Measurements from ENCODE around the gene ERCC6. TPM values are rescaled to one million over a fixed set of nuclear protein-coding genes. Genes with fewer than 3 reads are reported as not detected.

The ERCC6 gene
- total RNA-seq, 1 experiment from 2014 or later: 10.3 TPM

GRCh38 chr10:49516216-49516970 lies 22.5 kb downstream of the ERCC6 start:
- no peak for DNase-seq (ENCODE audit: extremely low read depth, low read depth)

GRCh38 chr10:49512121-49512809 lies 26.7 kb downstream of the ERCC6 start:
- peak; percentile 25 for DNase-seq (ENCODE audit: extremely low read depth, low read depth)

GRCh38 chr10:49509771-49510303 lies 29.1 kb downstream of the ERCC6 start:
- no peak for DNase-seq (ENCODE audit: extremely low read depth, low read depth)

GRCh38 chr10:49508654-49509053 lies 30.3 kb downstream of the ERCC6 start:
- no peak for DNase-seq (ENCODE audit: extremely low read depth, low read depth)

- DNase-seq (ENCODE audit: extremely low read depth, low read depth): no peak
Measured at GRCh38 chr10:49508249-49508648, 30.7 kb downstream of the ERCC6 start.

- DNase-seq (ENCODE audit: extremely low read depth, low read depth): no peak
Measured at GRCh38 chr10:49505589-49505988, 33.3 kb downstream of the ERCC6 start.

GRCh38 chr10:49505076-49505475 lies 33.8 kb downstream of the ERCC6 start:
- DNase-seq (ENCODE audit: extremely low read depth, low read depth): no peak

GRCh38 chr10:49504528-49504927 lies 34.4 kb downstream of the ERCC6 start:
- no peak for DNase-seq (ENCODE audit: extremely low read depth, low read depth)

- DNase-seq (ENCODE audit: extremely low read depth, low read depth): no peak
Measured at GRCh38 chr10:49502358-49502757, 36.6 kb downstream of the ERCC6 start.

- no peak for DNase-seq (ENCODE audit: extremely low read depth, low read depth)
Measured at GRCh38 chr10:49500412-49500811, 38.5 kb downstream of the ERCC6 start.

GRCh38 chr10:49499305-49499851 lies 39.5 kb downstream of the ERCC6 start:
- no peak for DNase-seq (ENCODE audit: extremely low read depth, low read depth)

GRCh38 chr10:49498425-49498824 lies 40.5 kb downstream of the ERCC6 start:
- DNase-seq (ENCODE audit: extremely low read depth, low read depth): no peak

GRCh38 chr10:49497358-49497757 lies 41.6 kb downstream of the ERCC6 start:
- DNase-seq (ENCODE audit: extremely low read depth, low read depth): no peak

GRCh38 chr10:49488056-49488717 lies 50.7 kb downstream of the ERCC6 start:
- DNase-seq (ENCODE audit: extremely low read depth, low read depth): no peak

GRCh38 chr10:49486738-49487137 lies 52.2 kb downstream of the ERCC6 start:
- no peak for DNase-seq (ENCODE audit: extremely low read depth, low read depth)

- DNase-seq (ENCODE audit: extremely low read depth, low read depth): no peak
Measured at GRCh38 chr10:49486009-49486408, 52.9 kb downstream of the ERCC6 start.

- no peak for DNase-seq (ENCODE audit: extremely low read depth, low read depth)
Measured at GRCh38 chr10:49484486-49485235, 54.3 kb downstream of the ERCC6 start.

- no peak for DNase-seq (ENCODE audit: extremely low read depth, low read depth)
Measured at GRCh38 chr10:49478819-49479218, 60.1 kb downstream of the ERCC6 start.

- DNase-seq (ENCODE audit: extremely low read depth, low read depth): no peak
Measured at GRCh38 chr10:49474901-49475300, 64.0 kb downstream of the ERCC6 start.

- DNase-seq (ENCODE audit: extremely low read depth, low read depth): no peak
Measured at GRCh38 chr10:49471532-49471931, 67.4 kb downstream of the ERCC6 start.
